SKM-1 (cell line): Measurements from ENCODE around the gene PLCB1.

Experiments
- DNase-seq: peaks from one replicate; lab custom pipeline; 2025; ENCODE audit not compliant: unreplicated experiment; lab: John Stamatoyannopoulos, UW

Gene PLCB1

GRCh38 chr20:8855315-8855714, 723.2 kb downstream of the PLCB1 start:
- DNase-seq = no peak

GRCh38 chr20:8856668-8857067, 724.6 kb downstream of the PLCB1 start:
- no peak for DNase-seq

- no peak for DNase-seq
Measured at GRCh38 chr20:8858181-8858787, 726.2 kb downstream of the PLCB1 start.

GRCh38 chr20:8860011-8860495, 728.0 kb downstream of the PLCB1 start:
- DNase-seq = no peak

DNA sequence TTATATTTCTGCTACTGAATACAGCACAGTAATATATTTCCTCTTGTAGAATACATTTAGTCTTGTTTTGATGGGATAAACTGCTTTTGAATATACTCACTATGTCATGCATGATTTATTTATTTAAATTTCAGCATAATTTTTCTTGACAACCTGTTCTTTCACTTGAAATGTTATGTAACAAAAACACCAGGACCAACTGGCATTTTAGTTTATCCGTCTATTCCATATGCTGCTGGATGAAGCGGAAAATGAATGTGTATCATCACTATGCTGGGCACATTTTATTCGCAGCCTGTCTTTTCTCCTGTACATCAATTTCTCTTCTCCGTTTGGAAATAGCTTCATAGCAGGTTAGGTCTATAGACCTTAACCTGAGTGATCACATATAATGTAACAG, 730.0 kb downstream of the PLCB1 start:
- no peak for DNase-seq

- no peak for DNase-seq
Measured at GRCh38 chr20:8865636-8866035, 733.6 kb downstream of the PLCB1 start.

GRCh38 chr20:8867038-8867740, 735.1 kb downstream of the PLCB1 start:
- DNase-seq = no peak

DNA sequence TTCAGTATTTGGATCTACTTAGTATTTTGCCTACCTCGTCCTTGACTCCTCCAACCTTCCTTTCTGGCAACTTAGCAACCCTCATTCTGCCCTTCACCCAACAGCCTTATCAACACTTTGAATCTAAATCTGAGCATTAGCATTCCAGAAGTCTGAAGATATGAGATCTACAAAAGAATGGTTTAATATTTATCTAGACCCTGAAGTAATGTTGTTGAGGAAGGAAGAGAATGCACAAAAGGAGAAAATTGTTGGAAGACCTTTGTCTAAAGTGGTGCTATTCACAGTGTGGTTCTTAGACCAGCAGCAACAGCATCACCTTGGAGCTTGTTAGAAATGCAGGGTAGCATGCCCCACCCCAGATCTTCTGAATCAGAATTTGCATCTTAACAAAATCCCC, 738.6 kb downstream of the PLCB1 start:
- DNase-seq = no peak

- no peak for DNase-seq
Measured at GRCh38 chr20:8874437-8874836, 742.4 kb downstream of the PLCB1 start.

DNA sequence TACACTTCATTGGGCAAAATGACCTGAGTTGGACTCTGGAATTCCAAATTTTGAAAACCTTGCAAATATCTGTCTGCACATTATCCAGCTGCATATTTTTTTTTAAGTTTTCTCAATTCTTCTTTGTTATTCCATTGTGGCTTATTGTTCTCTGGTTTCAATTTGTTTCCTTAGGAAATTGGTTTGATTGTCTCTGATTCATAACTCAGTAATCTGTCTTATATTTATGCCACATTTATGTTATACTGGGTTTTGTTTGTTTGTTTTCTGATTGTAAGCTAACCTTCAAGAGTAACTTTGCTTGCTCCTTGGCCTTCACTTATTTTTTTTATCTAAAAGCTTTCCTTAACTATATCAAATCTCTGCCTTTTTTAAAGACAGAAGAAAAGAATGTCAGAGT, 743.5 kb downstream of the PLCB1 start:
- DNase-seq = no peak

DNA sequence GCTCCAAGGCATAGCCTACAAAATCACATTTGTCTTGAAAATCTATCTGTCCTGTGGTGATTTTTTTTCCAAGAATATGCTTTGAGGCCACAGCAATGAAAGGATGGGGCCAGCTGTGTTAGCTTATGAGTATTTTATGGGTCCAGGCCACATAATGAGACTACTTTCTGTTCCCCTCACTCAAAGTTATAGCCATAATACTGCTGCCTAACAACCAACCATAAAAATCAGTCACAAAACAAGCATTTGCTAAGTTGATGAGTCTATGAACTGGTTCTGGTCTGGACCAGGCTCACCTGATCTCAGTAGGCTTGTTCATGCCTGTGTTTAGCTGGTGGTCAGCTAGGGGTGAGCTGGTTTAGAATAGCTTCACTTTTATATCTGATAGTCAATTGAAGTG, 744.3 kb downstream of the PLCB1 start:
- DNase-seq = no peak

DNA sequence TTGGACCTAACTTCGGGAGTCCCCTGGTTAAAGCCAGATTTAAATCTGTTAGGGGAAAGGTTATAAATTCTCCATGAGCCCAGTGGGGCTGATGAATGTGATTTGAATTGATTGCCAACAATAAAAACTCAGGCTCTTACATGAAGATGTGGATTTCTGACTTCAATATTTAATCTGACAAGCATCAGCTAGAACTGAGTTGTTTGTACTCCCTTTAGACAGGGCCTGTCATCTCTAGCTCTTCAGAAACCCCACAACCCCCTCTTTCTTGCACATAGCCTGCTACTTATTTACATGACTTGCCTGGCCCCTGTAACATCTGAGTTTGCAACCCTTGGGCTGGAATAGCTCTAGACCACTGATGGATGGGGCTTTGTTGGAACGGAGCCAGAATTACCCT, 745.2 kb downstream of the PLCB1 start:
- no peak for DNase-seq

DNA sequence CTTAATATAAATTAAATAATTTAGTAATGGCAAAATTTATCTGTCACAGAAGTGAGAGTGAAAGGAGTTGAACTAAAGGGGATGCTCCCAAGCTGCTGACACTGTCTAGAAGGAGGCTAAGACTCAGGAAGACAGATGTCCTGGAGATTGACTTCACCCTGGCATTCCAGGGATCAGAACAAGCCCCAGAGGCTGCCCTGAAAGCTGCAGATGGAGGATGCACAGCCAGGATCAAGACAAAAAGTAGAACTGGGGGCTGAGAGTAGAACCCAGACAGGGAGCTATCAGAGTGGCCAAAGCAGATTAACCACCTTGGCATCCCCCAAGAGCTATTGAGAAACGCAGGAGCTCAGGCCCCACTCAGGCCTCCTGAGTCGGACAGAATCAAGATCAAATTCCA, 747.6 kb downstream of the PLCB1 start:
- no peak for DNase-seq

GRCh38 chr20:8880085-8880853, 748.2 kb downstream of the PLCB1 start:
- no peak for DNase-seq

DNA sequence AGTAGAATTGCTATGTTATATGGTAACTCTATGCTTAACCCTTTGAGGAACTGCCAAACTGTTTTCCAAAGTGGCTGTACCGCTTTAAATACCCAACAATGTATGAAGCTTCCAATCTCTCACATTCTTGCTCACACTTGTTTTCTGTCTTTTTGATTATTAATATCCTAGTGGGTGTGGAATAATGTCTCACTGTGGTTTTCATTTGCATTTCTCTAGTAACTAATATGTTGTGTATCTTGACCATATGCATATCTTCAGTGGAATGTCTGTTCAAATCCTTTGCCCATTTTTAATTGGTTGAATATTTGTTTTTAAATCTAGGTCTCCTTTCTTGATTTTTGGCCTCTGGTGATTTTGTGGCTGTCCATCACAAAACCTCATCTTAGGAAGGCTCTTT, 759.0 kb downstream of the PLCB1 start:
- no peak for DNase-seq

GRCh38 chr20:8895472-8895871, 763.4 kb downstream of the PLCB1 start:
- no peak for DNase-seq

DNA sequence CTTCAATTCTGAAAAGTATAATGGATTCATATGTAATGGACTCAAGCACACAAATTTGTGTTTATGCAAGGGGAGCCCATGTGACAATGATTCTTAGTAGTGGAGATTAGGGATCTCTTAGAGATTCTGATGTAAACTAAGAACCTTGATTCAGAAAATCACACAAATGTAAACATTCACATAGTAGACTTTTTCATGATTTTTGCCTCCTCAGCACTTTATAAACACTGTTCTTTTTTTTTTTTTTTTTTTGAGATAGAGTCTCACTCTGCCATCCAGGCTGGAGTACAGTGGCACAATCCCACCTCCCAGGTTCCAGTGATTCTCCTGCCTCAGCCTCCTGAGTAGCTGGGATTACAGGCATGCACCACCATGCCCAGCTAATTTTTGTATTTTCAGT, 766.8 kb downstream of the PLCB1 start:
- no peak for DNase-seq

DNA sequence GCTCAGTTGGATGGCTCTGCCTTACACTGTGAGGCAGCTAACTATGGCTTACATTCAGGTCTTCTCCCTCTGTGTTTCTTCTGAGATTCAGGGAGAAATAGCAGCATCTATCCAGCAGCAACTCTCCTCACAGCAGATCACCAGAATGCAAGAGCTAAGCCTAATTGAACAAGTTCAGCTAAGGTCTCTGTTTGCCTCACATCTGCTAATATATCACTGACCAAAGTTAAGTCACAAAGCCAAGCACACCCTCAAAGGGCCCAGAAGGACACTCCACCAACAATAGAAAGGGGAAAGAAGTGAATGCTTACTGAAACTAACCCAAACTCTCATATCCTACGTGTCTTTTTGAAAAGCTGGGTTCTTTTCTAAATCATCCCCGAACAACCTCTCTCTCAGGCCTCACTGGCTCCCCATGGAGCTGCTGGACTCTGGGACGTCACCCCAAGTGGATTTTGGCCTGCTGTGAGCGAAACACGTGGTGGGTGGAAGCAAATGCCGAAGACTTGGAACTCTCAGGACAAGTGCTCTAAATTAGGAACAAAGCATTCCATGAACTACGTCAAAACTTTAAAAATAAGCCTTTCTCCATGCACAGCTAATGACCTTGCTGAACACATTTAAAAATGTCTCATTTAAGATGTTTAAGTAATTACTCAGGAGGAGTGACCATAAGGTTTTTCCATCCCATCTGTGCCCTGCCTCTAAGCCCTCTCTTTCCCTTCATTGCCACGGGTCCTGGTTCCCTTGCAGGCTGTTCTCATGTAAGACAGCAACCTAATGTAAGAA, 769.4 kb downstream of the PLCB1 start:
- DNase-seq = no peak

GRCh38 chr20:8903655-8904605, 771.9 kb downstream of the PLCB1 start:
- DNase-seq = no peak

DNA sequence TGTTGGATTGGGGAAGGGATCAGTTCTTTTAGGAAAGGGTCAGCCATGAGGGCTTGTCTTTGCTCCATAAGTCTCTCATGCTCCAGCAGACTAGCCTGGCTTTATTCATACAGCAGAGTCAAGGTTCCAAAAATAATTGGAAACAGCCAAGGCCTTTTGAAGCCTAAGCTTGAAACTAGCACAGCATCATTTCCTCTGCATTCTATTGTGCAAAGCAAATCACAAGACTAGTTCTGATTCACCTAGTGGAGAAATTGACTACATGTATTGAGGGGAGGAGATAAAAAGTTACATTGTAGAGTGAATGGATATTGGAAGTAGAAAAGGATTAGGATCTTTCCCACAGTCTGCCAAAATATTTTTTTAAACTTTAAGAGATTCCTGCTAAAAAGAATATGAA, 777.5 kb downstream of the PLCB1 start:
- DNase-seq = no peak
